Nephron progenitor cell (in vitro differentiated cells): ENCODE data around the gene XRN1.

Source experiments
- DNase-seq: peaks from one replicate; pipeline ENCODE4 v3.0.0; 2021
- H3K27ac Mint-ChIP-seq: 2 replicates; pipeline ENCODE4 v1.8.0; 2021; ENCODE audit warnings: mild to moderate bottlenecking, moderate library complexity, mixed read lengths
- H3K27me3 Mint-ChIP-seq: 2 replicates; pipeline ENCODE4 v1.8.0; 2021; ENCODE audit warnings: mild to moderate bottlenecking, low read depth, mixed read lengths; ENCODE audit not compliant: poor library complexity
- H3K36me3 Mint-ChIP-seq: 2 replicates; pipeline ENCODE4 v1.8.0; 2021; ENCODE audit warnings: low read depth, mixed read lengths
- H3K4me1 Mint-ChIP-seq: 2 replicates; pipeline ENCODE4 v1.8.0; 2021; ENCODE audit warnings: mixed read lengths
- H3K4me3 Mint-ChIP-seq: 2 replicates; pipeline ENCODE4 v1.8.0; 2021; ENCODE audit warnings: mild to moderate bottlenecking, moderate library complexity, mixed read lengths
- H3K9me3 Mint-ChIP-seq: 2 replicates; pipeline ENCODE4 v1.8.0; 2021; ENCODE audit warnings: mild to moderate bottlenecking, moderate library complexity, mixed read lengths
- TF ChIP-seq, protein P1 (sequence below): fragments of 200-600 bp; sonication (generic); IDR thresholded peaks from 2 replicates; pipeline ENCODE4 v1.5.0; 2021; ENCODE audit warnings: antibody characterized with exemption

XRN1 gene

DNA sequence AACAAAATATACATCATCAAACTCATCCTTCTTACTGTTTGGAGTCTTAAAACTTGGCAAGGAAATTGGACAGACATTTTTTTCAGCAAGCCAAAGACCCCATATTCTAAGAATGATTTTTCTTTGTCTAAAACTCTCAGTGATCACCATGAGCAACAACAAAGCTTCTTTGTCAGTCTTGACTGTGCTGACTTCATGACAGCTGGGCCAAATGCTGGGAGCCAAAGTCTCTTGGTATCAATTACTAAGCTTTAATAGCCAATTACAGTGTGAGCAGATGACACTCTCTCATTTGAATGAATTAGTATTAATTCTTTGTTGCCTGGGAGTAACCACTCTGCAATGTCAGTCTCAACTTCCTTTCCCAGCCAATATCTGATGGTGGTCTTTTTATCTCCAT is 174.3 kb downstream of the XRN1 start:
- Mint-ChIP-seq H3K9me3 (peaks cover 10% of the 10 kb centered on the region), H3K27me3 (peaks cover 3% of the 10 kb centered on the region), H3K36me3 (no peaks in the 10 kb centered on the region), H3K4me3 (no peak overlapping the region), H3K27ac (no peak overlapping the region), H3K4me1 (no peaks in the 10 kb centered on the region)
- TF ChIP-seq, protein P1, sequence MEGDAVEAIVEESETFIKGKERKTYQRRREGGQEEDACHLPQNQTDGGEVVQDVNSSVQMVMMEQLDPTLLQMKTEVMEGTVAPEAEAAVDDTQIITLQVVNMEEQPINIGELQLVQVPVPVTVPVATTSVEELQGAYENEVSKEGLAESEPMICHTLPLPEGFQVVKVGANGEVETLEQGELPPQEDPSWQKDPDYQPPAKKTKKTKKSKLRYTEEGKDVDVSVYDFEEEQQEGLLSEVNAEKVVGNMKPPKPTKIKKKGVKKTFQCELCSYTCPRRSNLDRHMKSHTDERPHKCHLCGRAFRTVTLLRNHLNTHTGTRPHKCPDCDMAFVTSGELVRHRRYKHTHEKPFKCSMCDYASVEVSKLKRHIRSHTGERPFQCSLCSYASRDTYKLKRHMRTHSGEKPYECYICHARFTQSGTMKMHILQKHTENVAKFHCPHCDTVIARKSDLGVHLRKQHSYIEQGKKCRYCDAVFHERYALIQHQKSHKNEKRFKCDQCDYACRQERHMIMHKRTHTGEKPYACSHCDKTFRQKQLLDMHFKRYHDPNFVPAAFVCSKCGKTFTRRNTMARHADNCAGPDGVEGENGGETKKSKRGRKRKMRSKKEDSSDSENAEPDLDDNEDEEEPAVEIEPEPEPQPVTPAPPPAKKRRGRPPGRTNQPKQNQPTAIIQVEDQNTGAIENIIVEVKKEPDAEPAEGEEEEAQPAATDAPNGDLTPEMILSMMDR: no peak
- DNase-seq: no peak

- H3K9me3 Mint-ChIP-seq: peaks cover 10% of the 10 kb centered on the region
- no peaks in the 10 kb centered on the region for H3K4me1 Mint-ChIP-seq
- DNase-seq: no peak
- H3K27ac Mint-ChIP-seq: no peak overlapping the region
- H3K4me3 Mint-ChIP-seq: no peak overlapping the region
- H3K27me3 Mint-ChIP-seq: peaks cover 3% of the 10 kb centered on the region
- TF ChIP-seq, protein P1: no peak
- H3K36me3 Mint-ChIP-seq: no peaks in the 10 kb centered on the region
Observed at GRCh38 chr3:142272200-142272891, 175.5 kb downstream of the XRN1 start.

GRCh38 chr3:142270407-142270806 is 177.4 kb downstream of the XRN1 start:
- no peaks in the 10 kb centered on the region for H3K4me1 Mint-ChIP-seq
- H3K36me3 Mint-ChIP-seq: no peaks in the 10 kb centered on the region
- TF ChIP-seq, protein P1: no peak
- no peak for DNase-seq
- H3K9me3 Mint-ChIP-seq: peaks cover 10% of the 10 kb centered on the region
- H3K27ac Mint-ChIP-seq: no peak overlapping the region
- H3K4me3 Mint-ChIP-seq: no peak overlapping the region
- peaks cover 3% of the 10 kb centered on the region for H3K27me3 Mint-ChIP-seq

GRCh38 chr3:142269767-142270166 is 178.1 kb downstream of the XRN1 start:
- TF ChIP-seq, protein P1: no peak
- H3K27ac Mint-ChIP-seq: no peak overlapping the region
- H3K36me3 Mint-ChIP-seq: no peaks in the 10 kb centered on the region
- H3K27me3 Mint-ChIP-seq: peaks cover 3% of the 10 kb centered on the region
- H3K4me1 Mint-ChIP-seq: no peaks in the 10 kb centered on the region
- peaks cover 14% of the 10 kb centered on the region for H3K9me3 Mint-ChIP-seq
- no peak overlapping the region for H3K4me3 Mint-ChIP-seq
- DNase-seq: no peak

- TF ChIP-seq, protein P1: no peak
- H3K9me3 Mint-ChIP-seq: peaks cover 10% of the 10 kb centered on the region
- H3K27ac Mint-ChIP-seq: no peak overlapping the region
- H3K4me3 Mint-ChIP-seq: no peak overlapping the region
- H3K36me3 Mint-ChIP-seq: no peaks in the 10 kb centered on the region
- H3K4me1 Mint-ChIP-seq: no peaks in the 10 kb centered on the region
- H3K27me3 Mint-ChIP-seq: peaks cover 4% of the 10 kb centered on the region
- no peak for DNase-seq
Observed at GRCh38 chr3:142268426-142268825, 179.4 kb downstream of the XRN1 start.

- no peaks in the 10 kb centered on the region for H3K4me1 Mint-ChIP-seq
- no peak for DNase-seq
- H3K36me3 Mint-ChIP-seq: no peaks in the 10 kb centered on the region
- H3K27me3 Mint-ChIP-seq: peaks cover 4% of the 10 kb centered on the region
- H3K9me3 Mint-ChIP-seq: peaks cover 10% of the 10 kb centered on the region
- no peak overlapping the region for H3K4me3 Mint-ChIP-seq
- no peak overlapping the region for H3K27ac Mint-ChIP-seq
- TF ChIP-seq, protein P1: no peak
Observed at GRCh38 chr3:142267269-142267668, 180.6 kb downstream of the XRN1 start.
